Psoas muscle (tissue), 8 donors: ENCODE data around the gene HERPUD2. TPM values are rescaled to one million over a fixed set of nuclear protein-coding genes. Genes with fewer than 3 reads are reported as not detected.
A peak's percentile ranks its signal among the peaks of the same experiment; 100 is the strongest.

Experiments used
- ATAC-seq, 4 donors: fragments of 200-7000 bp; cut with Tn5 transposase; one replicate each; pipeline ENCODE4 v1.9.1; 2020; ENCODE audit warnings: moderate library complexity in 3 of 4, mild to moderate bottlenecking in 2 of 4
- DNase-seq, 2 donors: peaks; one replicate each; pipeline ENCODE4 v3.0.0-alpha.2; 2020
- H3K27ac ChIP-seq: fragments of 200-600 bp; one replicate; pipeline ENCODE4 v1.8.0; 2022
- H3K27me3 ChIP-seq, 3 donors: fragments of 200-600 bp in 1 of 3; one replicate each; pipeline versions ENCODE4 v1.6.1 to v1.8.0; 2013 to 2022; ENCODE audit warnings: low read length in 2 of 3, mild to moderate bottlenecking in 2 of 3, moderate library complexity in 1 of 3; ENCODE audit not compliant: insufficient read depth in 3 of 3
- H3K36me3 ChIP-seq, 2 donors: fragments of 200-600 bp in 1 of 2; one replicate each; pipeline versions ENCODE4 v1.6.1 to v1.8.0; 2013 to 2022; ENCODE audit warnings: low read depth in 1 of 2, mild to moderate bottlenecking in 1 of 2, moderate library complexity in 1 of 2; ENCODE audit not compliant: insufficient read depth in 1 of 2
- H3K4me1 ChIP-seq: fragments of 200-600 bp; one replicate; pipeline ENCODE4 v1.8.0; 2022
- H3K4me3 ChIP-seq: fragments of 200-600 bp; one replicate; pipeline ENCODE4 v1.8.0; 2022; ENCODE audit warnings: mild to moderate bottlenecking
- H3K9me3 ChIP-seq: fragments of 200-600 bp; one replicate; pipeline ENCODE4 v1.8.0; 2022
- CTCF ChIP-seq: fragments of 200-600 bp; IDR thresholded peaks from one replicate; pipeline ENCODE4 v1.8.0; 2022; ENCODE audit warnings: antibody characterized with exemption
- WGBS, 3 donors: extraction: QIAGEN DNeasy Blood & Tissue Kit; methylation state at CpG; one replicate each; pipeline versions ENCODE4 v1.1.6 to v1.1.7; 2013; 5-methylcytosine and 5-hydroxymethylcytosine counted together
- intact Hi-C, 2 donors: fragments of 100-400 bp; cut with DNase I; formaldehyde crosslinking; loops; one replicate each; pipeline versions ENCODE4 v1.11.0 to v1.14.2; 2022
- polyA plus RNA-seq, 3 donors: library from polyadenylated mRNA; stranded (reverse); fragments of 200-250 nt; gene quantifications; one replicate each; pipeline ENCODE4 v1.2.3, GENCODE V29; 2013
- total RNA-seq, 4 donors: library from RNA; stranded (reverse); fragmentation: NEBNext Ultra II Directional in 2 of 4; extraction: Animal tissue kit (Norgen Biotek cat#: 25700) in 2 of 4; gene quantifications; one replicate each; pipeline versions ENCODE4 v1.2.1 to v1.2.4, GENCODE V29; 2021 to 2023
- donor health status: healthy with polysubstance abuse.
- donor health status: DM: no; HTN: no; CAD: no; lungs with moderate emphysema.
- donor health status: Bipolar disorder and iron deficiency.
- donor health status: healthy.
- donor health status: DM: yes; HTN: yes; CAD: no.
- donor health status: DM: no; HTN: no; CAD: no.
- donor health status: DM: no; HTN: no; CAD: no.
- donor health status: DM: yes; HTN: yes; CAD: no.

HERPUD2 gene
- total and polyA plus RNA-seq, 7 donors, result 7.9 to 21.5 (median 12.5) TPM

GRCh38 chr7:35652124-35652523 lies 42.8 kb downstream of the HERPUD2 start:
- 97 to 99% (median 98%) methylated on average over 5 of the region's 5 CpGs for WGBS, 3 donors
- Histone ChIP-seq H3K4me3 (no peak overlapping the region), H3K9me3 (peaks cover 10% of the 10 kb centered on the region), H3K4me1 (peaks cover 17% of the 10 kb centered on the region), H3K27ac (no peak overlapping the region), H3K27me3 (no peaks in the 10 kb centered on the region), H3K36me3 (no peaks in the 10 kb centered on the region)
- DNase-seq, result no peak
- no peak for TF ChIP-seq CTCF
- ATAC-seq, result no peak
- intact Hi-C loops, result no loop called here

GRCh38 chr7:35650751-35651150 lies 44.2 kb downstream of the HERPUD2 start:
- ATAC-seq, result peak in 3 of 4 donors; percentile 27 to 53 (median 33)
- H3K27ac ChIP-seq, result no peak overlapping the region
- peaks cover 3% of the 10 kb centered on the region for H3K9me3 ChIP-seq
- intact Hi-C loops, result no loop called here
- no peak for TF ChIP-seq CTCF
- peak in 1 of 2 donors; percentile 12 for DNase-seq
- WGBS, 3 donors, result 90 to 100% (median 100%) methylated on average over 4 of the region's 4 CpGs
- H3K4me1 ChIP-seq, result peaks cover 26% of the 10 kb centered on the region
- no peaks in the 10 kb centered on the region for H3K36me3 ChIP-seq
- H3K4me3 ChIP-seq, result no peak overlapping the region
- H3K27me3 ChIP-seq, result no peaks in the 10 kb centered on the region

GRCh38 chr7:35649711-35650110 lies 45.2 kb downstream of the HERPUD2 start:
- no peak for TF ChIP-seq CTCF
- Histone ChIP-seq H3K36me3 (no peaks in the 10 kb centered on the region), H3K4me3 (no peak overlapping the region), H3K9me3 (peaks cover 3% of the 10 kb centered on the region), H3K27me3 (no peaks in the 10 kb centered on the region), H3K27ac (no peak overlapping the region), H3K4me1 (peaks cover 31% of the 10 kb centered on the region)
- no peak for ATAC-seq
- WGBS, 3 donors, result 95 to 100% (median 97%) methylated on average over 3 of the region's 3 CpGs
- DNase-seq, result no peak
- intact Hi-C loops, result loop anchor here in 1 of 2 donors (10.0 kb wide), 1 partner anchor 45 kb away; the partner anchor contains the start of gene HERPUD2

GRCh38 chr7:35648367-35648766 lies 46.6 kb downstream of the HERPUD2 start:
- H3K4me1 ChIP-seq, result peaks cover 44% of the 10 kb centered on the region
- no peak for TF ChIP-seq CTCF
- H3K36me3 ChIP-seq, result no peaks in the 10 kb centered on the region
- ATAC-seq, result peak; percentile 69 to 88 (median 80)
- H3K27me3 ChIP-seq, result no peaks in the 10 kb centered on the region
- peak overlapping the region; percentile 73 for H3K27ac ChIP-seq
- H3K9me3 ChIP-seq, result peaks cover 3% of the 10 kb centered on the region
- 23 to 73% (median 41%) methylated on average over 3 of the region's 3 CpGs for WGBS, 3 donors
- DNase-seq, result no peak
- intact Hi-C loops, result loop anchor here in 1 of 2 donors (10.0 kb wide), 1 partner anchor 46 kb away; the partner anchor contains the start of gene HERPUD2
- H3K4me3 ChIP-seq, result no peak overlapping the region

- H3K27ac ChIP-seq, result peak overlapping the region; percentile 73
- ATAC-seq (peak; percentile 66 to 74 (median 70)), DNase-seq (no peak)
- no peak overlapping the region for H3K4me3 ChIP-seq
- WGBS, 3 donors, result 17 to 42% (median 18%) methylated on average over 4 of the region's 4 CpGs
- H3K9me3 ChIP-seq, result no peaks in the 10 kb centered on the region
- H3K4me1 ChIP-seq, result peaks cover 48% of the 10 kb centered on the region
- no peak for TF ChIP-seq CTCF
- no peaks in the 10 kb centered on the region for H3K36me3 ChIP-seq
- H3K27me3 ChIP-seq, result no peaks in the 10 kb centered on the region
- intact Hi-C loops, result loop anchor here in 1 of 2 donors (10.0 kb wide), 1 partner anchor 48 kb away; the partner anchor contains the start of gene HERPUD2
Observed at GRCh38 chr7:35647171-35647574, 47.8 kb downstream of the HERPUD2 start.
